Measurements from ENCODE around the gene TBC1D21.
"Not testable (repeated sequence)": the region's sequence is repeated elsewhere in the genome, so short reads cannot be mapped to it uniquely, and the experiment has no call there.

TBC1D21 gene

GRCh38 chr15:73930371-73930770 lies 57.0 kb downstream of the TBC1D21 start:
- no peak for DNase-seq (ENCODE audit: low spot score)

- no peak for DNase-seq (ENCODE audit: low spot score)
Observed at GRCh38 chr15:73930790-73931281, 57.5 kb downstream of the TBC1D21 start.

GRCh38 chr15:73931441-73931840 lies 58.1 kb downstream of the TBC1D21 start:
- DNase-seq (ENCODE audit: low spot score): no peak

- DNase-seq (ENCODE audit: low spot score): no peak
Observed at GRCh38 chr15:73932381-73933191, 59.2 kb downstream of the TBC1D21 start.

- DNase-seq (ENCODE audit: low spot score): no peak
Observed at GRCh38 chr15:73934281-73934680, 60.9 kb downstream of the TBC1D21 start.

- DNase-seq (ENCODE audit: low spot score): no peak
Observed at GRCh38 chr15:73935547-73935946, 62.2 kb downstream of the TBC1D21 start.

GRCh38 chr15:73936181-73936580 lies 62.8 kb downstream of the TBC1D21 start:
- no peak for DNase-seq (ENCODE audit: low spot score)

GRCh38 chr15:73936588-73937290 lies 63.4 kb downstream of the TBC1D21 start:
- no peak for DNase-seq (ENCODE audit: low spot score)

- DNase-seq (ENCODE audit: low spot score): no peak
Observed at GRCh38 chr15:73937296-73937695, 63.9 kb downstream of the TBC1D21 start.

- DNase-seq (ENCODE audit: low spot score): no peak
Observed at GRCh38 chr15:73937726-73938125, 64.4 kb downstream of the TBC1D21 start.

- DNase-seq (ENCODE audit: low spot score): not testable (repeated sequence)
Observed at GRCh38 chr15:73938516-73938915, 65.2 kb downstream of the TBC1D21 start.
